ENCODE measurements around the gene CYP2S1.

CYP2S1 gene

DNA sequence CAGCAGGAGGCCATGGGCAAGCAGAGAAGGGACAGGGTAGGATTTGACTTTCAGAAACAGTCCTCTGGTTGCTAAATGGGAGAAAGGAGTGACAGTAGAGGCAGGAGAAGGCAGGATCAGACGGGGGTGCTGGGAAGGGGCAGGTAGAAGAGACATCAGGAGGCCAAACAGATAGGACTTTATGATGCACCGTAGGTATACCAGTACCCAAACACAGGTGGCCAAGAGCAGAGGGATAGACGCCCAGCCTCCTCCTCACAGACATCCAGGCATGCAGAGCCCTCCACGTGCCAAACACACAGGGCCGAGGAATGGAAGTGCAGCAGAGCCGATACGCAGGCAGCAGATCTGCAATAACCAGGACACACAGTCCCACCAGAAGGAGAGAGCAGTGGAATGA is 24.7 kb downstream of the CYP2S1 start:
- H3K4me3 Mint-ChIP-seq = no peak overlapping the region
- peaks cover 42% of the 10 kb centered on the region for H3K27me3 Mint-ChIP-seq
- no peaks in the 10 kb centered on the region for H3K36me3 Mint-ChIP-seq (ENCODE audit: low read depth)
- no peaks in the 10 kb centered on the region for H3K9me3 Mint-ChIP-seq
- H3K4me1 Mint-ChIP-seq = peaks cover 3% of the 10 kb centered on the region
- no peak for DNase-seq
- no peak overlapping the region for H3K27ac Mint-ChIP-seq
- ATAC-seq = no peak

DNA sequence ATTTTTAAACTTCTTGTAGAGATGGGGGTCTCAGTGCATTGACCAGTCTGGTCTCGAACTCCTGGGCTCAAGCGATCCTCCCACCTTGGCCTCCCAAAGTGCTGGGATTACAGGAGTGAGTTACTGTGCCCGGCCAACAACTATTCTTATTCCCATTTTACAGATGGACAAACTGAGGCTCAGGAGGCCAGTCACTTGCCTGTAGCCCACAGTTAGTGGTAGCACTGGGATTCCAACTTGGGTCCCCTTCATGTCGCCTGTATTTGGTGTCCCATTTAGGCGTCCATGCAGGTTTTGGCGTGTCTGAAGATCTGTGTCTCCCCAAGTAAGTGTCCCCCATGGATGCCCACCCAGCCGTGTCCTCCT is 25.2 kb downstream of the CYP2S1 start:
- DNase-seq (no peak), ATAC-seq (no peak)
- Mint-ChIP-seq H3K27ac (no peak overlapping the region), H3K4me1 (peaks cover 6% of the 10 kb centered on the region), H3K27me3 (peaks cover 42% of the 10 kb centered on the region), H3K36me3 (ENCODE audit: low read depth) (no peaks in the 10 kb centered on the region), H3K9me3 (no peaks in the 10 kb centered on the region), H3K4me3 (no peak overlapping the region)

DNA sequence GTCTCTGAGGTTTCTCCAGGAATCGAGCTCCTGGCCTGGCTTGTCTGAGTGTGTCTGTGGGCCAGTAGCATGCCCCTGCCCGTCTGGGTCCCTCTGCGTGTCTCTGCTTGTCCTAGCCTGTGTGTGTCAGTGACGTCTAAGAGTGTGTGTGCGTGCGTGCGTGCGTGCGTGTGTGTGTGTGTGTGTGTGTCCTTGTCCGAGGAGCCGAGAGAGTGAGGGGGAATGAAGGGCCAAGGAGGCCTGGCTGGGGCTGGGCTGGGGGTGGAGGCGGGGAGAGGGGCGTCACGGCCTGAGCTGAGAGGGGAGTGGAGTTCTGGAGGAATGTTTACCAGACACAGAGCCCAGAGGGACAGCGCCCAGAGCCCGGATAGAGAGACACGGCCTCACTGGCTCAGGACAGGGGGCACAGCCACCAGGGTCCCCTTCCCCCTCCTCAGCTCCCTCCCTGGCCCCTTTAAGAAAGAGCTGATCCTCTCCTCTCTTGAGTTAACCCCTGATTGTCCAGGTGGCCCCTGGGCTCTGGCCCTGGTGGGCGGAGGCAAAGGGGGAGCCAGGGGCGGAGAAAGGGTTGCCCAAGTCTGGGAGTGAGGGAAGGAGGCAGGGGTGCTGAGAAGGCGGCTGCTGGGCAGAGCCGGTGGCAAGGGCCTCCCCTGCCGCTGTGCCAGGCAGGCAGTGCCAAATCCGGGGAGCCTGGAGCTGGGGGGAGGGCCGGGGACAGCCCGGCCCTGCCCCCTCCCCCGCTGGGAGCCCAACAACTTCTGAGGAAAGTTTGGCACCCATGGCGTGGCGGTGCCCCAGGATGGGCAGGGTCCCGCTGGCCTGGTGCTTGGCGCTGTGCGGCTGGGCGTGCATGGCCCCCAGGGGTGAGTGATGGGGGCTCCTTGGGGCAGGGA is 25.8 kb downstream of the CYP2S1 start, which contains the start of gene AXL:
AXL (plus strand) TSS at position 609 of the 893 bp plus-strand sequence; CDS start at position 779, 170 bp downstream.
- Mint-ChIP-seq H3K27me3 (peaks cover 44% of the 10 kb centered on the region), H3K4me1 (peaks cover 12% of the 10 kb centered on the region), H3K4me3 (no peak within 1 kb of the TSS), H3K36me3 (ENCODE audit: low read depth) (no peaks in the 10 kb centered on the region), H3K27ac (no peak within 1 kb of the TSS), H3K9me3 (no peaks in the 10 kb centered on the region)
- DNase-seq (no peak), ATAC-seq (no peak)

DNA sequence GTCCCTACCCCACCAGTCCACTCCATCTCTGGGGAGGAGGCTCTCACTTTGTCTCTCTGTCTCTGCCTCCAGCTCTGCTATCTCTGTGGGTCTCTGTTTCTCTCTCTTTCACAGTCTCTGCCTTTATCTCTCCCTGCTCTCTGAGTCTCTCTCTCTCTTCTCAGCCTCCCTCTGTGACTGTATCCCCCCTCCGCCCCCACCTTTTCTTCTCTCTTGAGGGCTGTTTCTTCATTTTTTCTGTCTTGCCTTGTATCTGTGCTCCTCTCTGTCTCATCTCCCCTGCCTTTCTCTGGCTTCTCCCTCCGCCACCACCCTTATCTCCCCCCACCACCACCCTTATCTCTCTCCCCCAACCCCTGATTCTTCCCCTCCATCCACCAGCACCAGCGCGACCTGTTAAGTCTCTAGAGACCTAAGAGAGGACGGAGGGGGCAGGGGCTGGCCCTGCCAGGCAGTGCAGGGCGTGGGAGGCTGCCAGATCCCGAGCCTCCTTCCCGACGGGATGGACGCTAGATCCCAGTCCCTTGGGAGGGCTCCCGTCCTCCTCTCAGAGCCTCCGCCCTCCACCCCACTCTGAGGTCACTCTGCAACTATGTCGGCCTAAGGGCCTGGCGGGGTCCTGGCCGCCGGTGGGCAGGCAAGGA is 27.0 kb downstream of the CYP2S1 start:
- ATAC-seq (no peak), DNase-seq (no peak)
- H3K9me3 Mint-ChIP-seq = no peaks in the 10 kb centered on the region
- H3K4me1 Mint-ChIP-seq = peaks cover 22% of the 10 kb centered on the region
- H3K4me3 Mint-ChIP-seq = no peak overlapping the region
- H3K27me3 Mint-ChIP-seq = peaks cover 53% of the 10 kb centered on the region
- no peaks in the 10 kb centered on the region for H3K36me3 Mint-ChIP-seq (ENCODE audit: low read depth)
- no peak overlapping the region for H3K27ac Mint-ChIP-seq

DNA sequence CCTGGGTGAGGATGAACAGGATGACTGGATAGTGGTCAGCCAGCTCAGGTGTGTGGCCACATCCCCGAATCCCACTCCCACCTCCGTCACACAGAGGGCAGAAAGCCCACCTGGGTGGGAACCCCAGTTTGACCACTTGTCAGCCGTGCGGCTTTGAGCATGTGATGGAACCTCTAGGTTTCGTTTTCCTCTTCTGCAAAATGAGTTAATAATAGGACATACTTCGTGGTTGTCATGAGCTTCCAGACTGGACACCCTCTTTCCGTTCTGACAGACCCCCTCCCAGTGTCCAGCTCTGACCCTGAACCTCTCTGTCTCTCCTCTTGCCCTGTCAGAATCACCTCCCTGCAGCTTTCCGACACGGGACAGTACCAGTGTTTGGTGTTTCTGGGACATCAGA is 27.8 kb downstream of the CYP2S1 start:
- ATAC-seq (no peak), DNase-seq (no peak)
- Mint-ChIP-seq H3K27ac (no peak overlapping the region), H3K4me3 (no peak overlapping the region), H3K9me3 (no peaks in the 10 kb centered on the region), H3K36me3 (ENCODE audit: low read depth) (no peaks in the 10 kb centered on the region), H3K27me3 (peaks cover 59% of the 10 kb centered on the region), H3K4me1 (peaks cover 30% of the 10 kb centered on the region)

DNA sequence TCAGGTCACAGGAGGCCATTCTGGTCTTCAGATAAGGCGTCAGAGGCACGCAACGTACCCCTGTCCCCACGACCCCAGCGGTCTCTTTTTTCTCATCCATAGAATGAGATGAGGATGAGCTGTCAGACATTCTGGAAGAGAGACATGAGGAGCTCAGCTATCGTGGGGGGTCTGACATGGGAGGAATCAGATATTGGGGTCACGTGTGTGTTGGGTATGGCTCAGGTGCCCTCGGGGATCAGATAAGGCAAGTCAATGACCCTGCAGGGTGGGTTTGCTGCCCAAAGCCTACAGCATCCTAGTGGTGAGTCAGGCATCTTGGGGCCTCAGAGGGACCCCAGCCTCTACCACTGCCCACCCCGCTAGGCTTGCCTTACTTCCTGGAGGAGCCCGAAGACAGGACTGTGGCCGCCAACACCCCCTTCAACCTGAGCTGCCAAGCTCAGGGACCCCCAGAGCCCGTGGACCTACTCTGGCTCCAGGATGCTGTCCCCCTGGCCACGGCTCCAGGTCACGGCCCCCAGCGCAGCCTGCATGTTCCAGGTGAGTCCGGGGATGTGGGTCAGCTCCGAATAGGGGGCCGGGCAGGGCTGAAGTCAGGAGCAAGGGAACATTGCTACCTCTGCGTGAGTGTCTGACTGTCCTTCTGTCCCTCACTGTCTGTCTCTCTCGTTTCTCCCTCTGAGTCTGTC is 28.6 kb downstream of the CYP2S1 start:
- Mint-ChIP-seq H3K27ac (no peak overlapping the region), H3K36me3 (ENCODE audit: low read depth) (no peaks in the 10 kb centered on the region), H3K9me3 (no peaks in the 10 kb centered on the region), H3K4me3 (no peak overlapping the region), H3K27me3 (peaks cover 59% of the 10 kb centered on the region), H3K4me1 (peaks cover 34% of the 10 kb centered on the region)
- ATAC-seq (no peak), DNase-seq (no peak)

DNA sequence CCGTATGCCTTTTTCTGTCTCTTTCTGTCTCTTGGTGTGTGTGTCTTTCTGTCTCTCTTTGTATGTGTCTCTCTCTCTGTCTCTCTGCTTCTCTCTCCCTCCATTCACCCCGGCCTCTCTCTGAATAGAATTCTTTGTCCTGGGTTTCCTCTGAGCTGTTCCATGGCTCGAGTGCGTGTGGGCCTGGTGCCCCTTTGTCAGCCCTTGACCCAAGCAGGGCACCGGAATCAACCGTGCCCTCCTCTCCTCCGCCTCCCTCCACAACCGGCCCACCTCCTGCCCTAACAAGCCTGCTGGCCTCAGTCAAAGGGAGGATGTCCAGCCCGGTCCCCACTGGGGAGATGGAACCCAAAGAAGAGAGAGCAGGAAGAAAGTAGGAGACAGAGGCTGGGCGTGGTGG is 29.2 kb downstream of the CYP2S1 start:
- ATAC-seq (no peak), DNase-seq (no peak)
- H3K4me1 Mint-ChIP-seq = peaks cover 40% of the 10 kb centered on the region
- H3K36me3 Mint-ChIP-seq (ENCODE audit: low read depth) = no peaks in the 10 kb centered on the region
- H3K27ac Mint-ChIP-seq = no peak overlapping the region
- peaks cover 56% of the 10 kb centered on the region for H3K27me3 Mint-ChIP-seq
- H3K4me3 Mint-ChIP-seq = no peak overlapping the region
- H3K9me3 Mint-ChIP-seq = no peaks in the 10 kb centered on the region

DNA sequence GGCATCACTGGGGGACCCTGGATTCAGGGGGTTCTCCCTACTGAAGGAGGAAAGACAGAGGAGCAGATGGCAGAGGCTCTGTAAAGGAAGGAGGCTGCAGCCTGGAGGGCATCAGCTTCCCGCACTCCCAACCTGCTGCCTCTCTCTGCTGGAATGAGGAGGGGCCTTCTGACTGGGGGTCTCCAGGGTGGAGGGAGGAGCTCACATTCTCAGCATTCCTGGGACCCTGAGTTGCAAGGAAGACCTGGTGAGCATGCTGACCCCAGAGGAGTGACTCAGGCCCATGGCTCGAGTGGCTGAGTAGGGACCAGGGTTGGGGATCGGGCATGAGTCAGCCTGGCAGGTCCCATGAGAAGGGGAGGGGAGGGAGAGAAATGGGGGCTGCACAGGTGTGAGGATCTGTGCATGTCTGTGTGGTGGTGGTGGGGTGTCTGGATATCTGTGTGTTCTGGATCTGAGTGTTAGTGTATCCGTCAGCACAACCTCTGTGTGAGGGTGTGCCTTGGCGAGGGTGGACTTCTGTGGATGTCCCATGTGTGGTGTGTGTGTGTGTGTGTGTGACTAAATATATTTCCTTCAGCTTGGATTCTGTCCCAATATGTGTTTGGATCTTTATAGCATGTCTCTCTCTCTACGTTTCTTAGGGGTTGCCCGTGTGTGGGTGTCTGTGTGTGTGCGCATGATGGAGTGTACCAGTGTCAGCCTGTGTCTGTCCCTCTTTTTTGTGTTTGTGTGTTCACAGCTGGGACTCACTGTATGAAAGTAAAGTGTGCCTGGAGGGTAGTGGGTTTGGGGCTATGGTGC is 30.6 kb downstream of the CYP2S1 start:
- Mint-ChIP-seq H3K9me3 (no peaks in the 10 kb centered on the region), H3K36me3 (ENCODE audit: low read depth) (no peaks in the 10 kb centered on the region), H3K4me3 (no peak overlapping the region), H3K27ac (no peak overlapping the region), H3K4me1 (peaks cover 48% of the 10 kb centered on the region), H3K27me3 (peaks cover 46% of the 10 kb centered on the region)
- no peak for DNase-seq
- no peak for ATAC-seq

DNA sequence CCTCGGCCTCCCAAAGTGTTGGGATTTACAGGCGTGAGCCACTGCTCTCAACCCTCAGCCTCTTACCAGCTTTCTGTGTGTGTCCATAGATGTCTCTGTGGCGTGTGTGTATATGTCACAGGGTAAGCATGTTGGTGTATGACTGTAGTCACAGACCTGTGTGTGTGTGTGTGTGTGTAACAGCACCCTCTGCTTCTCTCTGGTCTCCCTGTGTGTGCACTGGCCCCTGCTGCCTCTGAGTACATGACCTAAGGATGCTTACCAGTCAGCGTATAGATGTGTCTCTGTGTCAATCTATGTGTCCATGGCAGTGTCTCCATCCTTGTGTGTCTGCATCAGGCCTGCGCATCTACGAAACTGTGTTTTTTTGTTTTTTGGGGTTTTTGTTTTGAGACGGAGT is 31.6 kb downstream of the CYP2S1 start:
- Mint-ChIP-seq H3K9me3 (no peaks in the 10 kb centered on the region), H3K36me3 (ENCODE audit: low read depth) (no peaks in the 10 kb centered on the region), H3K4me1 (peaks cover 48% of the 10 kb centered on the region), H3K4me3 (no peak overlapping the region), H3K27ac (no peak overlapping the region), H3K27me3 (peaks cover 39% of the 10 kb centered on the region)
- DNase-seq (no peak), ATAC-seq (no peak)

DNA sequence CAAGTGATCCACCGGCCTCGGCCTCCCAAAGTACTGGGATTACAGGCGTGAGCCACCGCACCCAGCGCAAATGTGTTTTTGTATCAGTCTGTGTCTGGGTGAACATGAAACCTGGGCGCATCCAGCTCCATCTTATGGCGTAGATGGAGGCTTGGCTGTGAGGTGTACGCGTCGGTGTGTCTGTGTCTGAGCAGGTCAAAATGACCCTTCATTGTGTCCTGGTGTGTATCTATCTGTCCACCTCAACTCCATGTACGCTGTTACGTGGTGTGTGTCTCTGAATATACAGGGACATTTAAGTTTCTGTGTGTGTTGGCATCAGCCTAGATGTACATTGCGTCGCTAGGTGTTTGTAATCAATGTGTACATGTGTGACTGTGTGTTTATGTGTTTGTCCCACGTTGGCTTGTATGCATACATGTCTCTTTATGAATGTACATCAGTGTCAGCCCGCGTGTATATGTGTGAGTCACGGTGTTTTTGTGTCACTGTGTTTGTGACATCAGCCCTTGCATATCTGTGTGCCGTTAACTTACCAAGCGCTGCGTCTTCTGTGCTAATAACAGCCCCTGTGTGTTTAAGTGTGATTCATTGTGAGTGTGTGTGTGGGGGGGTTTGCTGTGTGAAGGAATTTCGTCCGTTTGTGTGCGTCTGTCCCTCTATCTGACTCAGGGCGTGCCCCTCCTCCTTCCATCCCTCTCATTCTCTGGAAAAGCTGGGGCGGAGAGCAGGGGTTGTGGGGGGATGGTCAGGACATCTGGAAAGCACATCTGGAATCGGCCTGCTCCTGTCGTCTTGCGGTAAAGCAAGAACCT is 32.4 kb downstream of the CYP2S1 start:
- H3K27ac Mint-ChIP-seq = peak overlapping the region; percentile 92
- no peaks in the 10 kb centered on the region for H3K9me3 Mint-ChIP-seq
- H3K4me1 Mint-ChIP-seq = peaks cover 45% of the 10 kb centered on the region
- peak overlapping the region; percentile 77 for H3K4me3 Mint-ChIP-seq
- H3K36me3 Mint-ChIP-seq (ENCODE audit: low read depth) = no peaks in the 10 kb centered on the region
- ATAC-seq = peak; percentile 89
- peak; percentile 50 for DNase-seq
- H3K27me3 Mint-ChIP-seq = peaks cover 34% of the 10 kb centered on the region

DNA sequence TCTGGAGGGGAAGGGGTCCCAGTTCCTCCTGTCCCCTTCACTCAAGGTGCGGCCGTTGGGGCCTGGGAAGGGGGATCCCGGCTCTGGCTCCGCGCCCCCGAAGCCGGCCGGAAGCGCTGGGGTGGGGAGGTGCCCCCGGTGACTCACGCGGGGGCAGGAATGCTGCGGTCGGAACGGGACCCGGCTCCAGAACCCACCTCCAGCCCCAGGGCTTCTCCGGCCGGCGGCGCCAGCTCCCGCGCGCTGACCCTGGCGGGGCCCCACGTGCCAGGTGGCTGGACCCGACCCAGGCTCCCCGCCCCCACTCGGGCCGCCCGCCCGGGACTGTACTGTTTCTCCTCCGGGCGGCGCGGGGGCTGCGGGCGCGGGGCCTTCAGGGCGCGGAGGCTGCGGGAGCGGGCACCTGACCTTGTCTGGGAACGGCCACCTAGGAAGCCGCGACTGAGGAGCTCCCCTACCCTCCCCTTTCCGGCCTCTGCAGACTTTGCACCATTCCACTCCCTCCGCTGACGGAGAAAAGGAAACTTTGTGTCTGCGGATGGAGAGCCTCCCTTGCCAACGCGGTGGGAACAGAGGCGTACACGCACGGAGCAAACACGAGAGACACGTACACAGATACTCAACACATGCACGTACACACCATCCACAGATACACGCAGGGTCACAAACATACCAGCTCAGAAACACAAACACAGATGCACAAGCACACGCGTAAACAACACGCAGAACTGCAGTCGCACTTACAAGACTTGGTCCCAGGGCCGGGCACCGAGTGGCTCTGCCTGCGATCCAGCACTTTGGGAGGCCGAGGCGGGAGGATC is 33.2 kb downstream of the CYP2S1 start:
- Mint-ChIP-seq H3K4me1 (peaks cover 45% of the 10 kb centered on the region), H3K27me3 (peaks cover 26% of the 10 kb centered on the region), H3K9me3 (no peaks in the 10 kb centered on the region), H3K27ac (peak overlapping the region; percentile 92), H3K36me3 (ENCODE audit: low read depth) (no peaks in the 10 kb centered on the region), H3K4me3 (peak overlapping the region; percentile 82)
- peak; percentile 30 for ATAC-seq
- peak; percentile 62 for DNase-seq

DNA sequence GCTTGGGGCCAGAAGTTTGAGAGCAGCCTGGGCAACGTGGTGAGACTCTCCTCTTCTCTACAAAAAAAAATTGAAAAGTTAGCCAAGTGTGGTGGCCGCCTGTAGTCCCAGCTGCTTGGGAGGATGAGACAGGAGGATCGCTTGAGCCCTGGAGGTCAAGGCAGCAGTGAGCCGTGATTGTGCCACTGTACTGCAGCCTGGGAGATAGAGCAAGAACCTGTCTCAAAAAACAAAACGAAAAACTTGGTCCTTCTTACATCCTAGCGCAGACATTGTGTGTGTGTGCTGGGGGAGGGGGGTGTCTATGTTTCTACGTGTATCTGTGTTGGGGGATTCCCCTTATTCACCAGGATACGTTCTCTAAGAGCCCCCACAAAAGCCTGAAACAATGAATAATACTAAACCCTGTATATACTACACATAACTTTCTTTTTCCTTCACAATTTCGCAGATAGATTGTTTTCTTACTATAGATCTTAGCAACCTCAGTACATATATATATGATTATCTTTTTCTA is 33.9 kb downstream of the CYP2S1 start:
- DNase-seq = peak; percentile 21
- Mint-ChIP-seq H3K4me3 (peak overlapping the region; percentile 82), H3K27ac (peak overlapping the region; percentile 89), H3K4me1 (peaks cover 45% of the 10 kb centered on the region), H3K9me3 (no peaks in the 10 kb centered on the region), H3K36me3 (ENCODE audit: low read depth) (no peaks in the 10 kb centered on the region), H3K27me3 (peaks cover 23% of the 10 kb centered on the region)
- ATAC-seq = peak; percentile 34

DNA sequence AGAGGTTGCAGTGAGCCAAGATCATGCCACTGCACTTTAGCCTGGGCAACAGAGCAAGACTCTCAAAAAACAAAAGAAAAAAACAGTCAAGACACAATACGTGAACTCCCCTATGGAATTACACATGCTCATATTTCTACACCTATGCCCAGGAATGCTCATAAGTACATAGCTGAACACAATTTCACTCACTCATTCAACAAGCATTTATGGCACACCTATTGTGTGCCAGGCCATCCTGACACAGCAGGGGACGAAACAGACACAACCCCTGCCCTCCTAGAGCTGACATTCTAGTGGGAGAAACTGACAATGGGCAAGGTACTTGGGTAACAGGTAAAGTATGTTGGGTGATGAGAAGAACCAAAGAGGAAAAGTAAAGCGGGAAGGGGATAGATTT is 35.5 kb downstream of the CYP2S1 start:
- H3K27ac Mint-ChIP-seq = no peak overlapping the region
- no peaks in the 10 kb centered on the region for H3K36me3 Mint-ChIP-seq (ENCODE audit: low read depth)
- peaks cover 40% of the 10 kb centered on the region for H3K4me1 Mint-ChIP-seq
- no peak for ATAC-seq
- no peak for DNase-seq
- H3K9me3 Mint-ChIP-seq = no peaks in the 10 kb centered on the region
- H3K4me3 Mint-ChIP-seq = no peak overlapping the region
- H3K27me3 Mint-ChIP-seq = peaks cover 18% of the 10 kb centered on the region
